Brain microvascular endothelial cell (primary cell): ENCODE data around the gene PSMB3.

Experiments used
- DNase-seq: peaks from one replicate; pipeline ENCODE4 v3.0.0-alpha.2; 2020
- H3K27ac ChIP-seq: fragments of 250-450 bp; sonication (Bioruptor Pico); 2 replicates; pipeline ENCODE4 v1.5.1; 2020; ENCODE audit warnings: mild to moderate bottlenecking, moderate library complexity
- H3K27me3 ChIP-seq: fragments of 250-450 bp; sonication (Bioruptor Pico); replicated peaks from 2 replicates; pipeline ENCODE4 v1.5.1; 2020; ENCODE audit warnings: mild to moderate bottlenecking
- H3K36me3 ChIP-seq: fragments of 250-450 bp; sonication (Bioruptor Pico); replicated peaks from 2 replicates; pipeline ENCODE4 v1.5.1; 2020; ENCODE audit warnings: mild to moderate bottlenecking
- H3K4me3 ChIP-seq: 2 replicates; pipeline ENCODE4 v1.5.1; 2011; ENCODE audit warnings: low read depth, mild to moderate bottlenecking, control low read depth, low read length, moderate library complexity
- in situ Hi-C: cut with HindIII; loops from 2 replicates; pipeline ENCODE4 v1.10.0; 2017; ENCODE audit warnings: low sequenced_read_pairs, low pct_ligation_motif_present
- TF ChIP-seq, protein P1 (sequence below): IDR thresholded peaks from 2 replicates; pipeline ENCODE4 v1.5.1; 2011; ENCODE audit warnings: low read depth, mild to moderate bottlenecking, moderate library complexity, low read length, control low read depth, inconsistent platforms; ENCODE audit errors: missing control alignments

PSMB3 gene

DNA sequence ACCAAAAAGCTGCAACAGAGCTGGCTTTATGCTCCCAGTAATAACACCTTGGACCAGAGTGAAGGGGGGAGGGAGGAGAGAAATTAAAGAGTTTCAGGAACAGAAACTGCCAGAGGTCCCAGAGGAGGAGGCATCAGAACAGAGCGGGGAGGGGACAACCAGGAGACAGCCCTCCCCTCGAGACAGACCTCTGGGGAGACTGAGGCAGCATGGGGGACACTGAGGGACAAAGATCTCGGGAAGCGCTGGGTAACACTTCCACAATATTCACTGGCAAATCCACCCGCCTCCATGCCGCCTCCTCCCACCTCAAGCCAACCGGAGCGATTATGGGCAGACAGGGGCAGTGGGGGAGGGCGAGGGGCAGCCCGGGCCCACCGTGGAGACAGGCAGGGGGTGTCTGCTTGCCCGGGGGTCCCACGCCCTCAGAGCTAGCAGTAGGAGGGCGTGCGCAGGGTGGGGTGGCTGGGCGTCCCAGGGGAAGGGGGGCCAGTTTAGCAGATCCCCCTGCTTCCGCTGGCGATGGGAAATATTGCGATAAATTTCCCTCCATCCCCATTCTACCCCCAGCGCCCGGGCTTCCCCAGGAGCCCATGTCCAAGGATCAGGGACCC, 5.6 kb upstream of the PSMB3 start:
- TF ChIP-seq, protein P1, sequence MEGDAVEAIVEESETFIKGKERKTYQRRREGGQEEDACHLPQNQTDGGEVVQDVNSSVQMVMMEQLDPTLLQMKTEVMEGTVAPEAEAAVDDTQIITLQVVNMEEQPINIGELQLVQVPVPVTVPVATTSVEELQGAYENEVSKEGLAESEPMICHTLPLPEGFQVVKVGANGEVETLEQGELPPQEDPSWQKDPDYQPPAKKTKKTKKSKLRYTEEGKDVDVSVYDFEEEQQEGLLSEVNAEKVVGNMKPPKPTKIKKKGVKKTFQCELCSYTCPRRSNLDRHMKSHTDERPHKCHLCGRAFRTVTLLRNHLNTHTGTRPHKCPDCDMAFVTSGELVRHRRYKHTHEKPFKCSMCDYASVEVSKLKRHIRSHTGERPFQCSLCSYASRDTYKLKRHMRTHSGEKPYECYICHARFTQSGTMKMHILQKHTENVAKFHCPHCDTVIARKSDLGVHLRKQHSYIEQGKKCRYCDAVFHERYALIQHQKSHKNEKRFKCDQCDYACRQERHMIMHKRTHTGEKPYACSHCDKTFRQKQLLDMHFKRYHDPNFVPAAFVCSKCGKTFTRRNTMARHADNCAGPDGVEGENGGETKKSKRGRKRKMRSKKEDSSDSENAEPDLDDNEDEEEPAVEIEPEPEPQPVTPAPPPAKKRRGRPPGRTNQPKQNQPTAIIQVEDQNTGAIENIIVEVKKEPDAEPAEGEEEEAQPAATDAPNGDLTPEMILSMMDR = no peak
- in situ Hi-C loops = no loop called here
- Histone ChIP-seq H3K4me3 (peak overlapping the region; percentile 99), H3K36me3 (no peaks in the 10 kb centered on the region), H3K27ac (no peak overlapping the region), H3K27me3 (no peaks in the 10 kb centered on the region)
- DNase-seq = no peak

DNA sequence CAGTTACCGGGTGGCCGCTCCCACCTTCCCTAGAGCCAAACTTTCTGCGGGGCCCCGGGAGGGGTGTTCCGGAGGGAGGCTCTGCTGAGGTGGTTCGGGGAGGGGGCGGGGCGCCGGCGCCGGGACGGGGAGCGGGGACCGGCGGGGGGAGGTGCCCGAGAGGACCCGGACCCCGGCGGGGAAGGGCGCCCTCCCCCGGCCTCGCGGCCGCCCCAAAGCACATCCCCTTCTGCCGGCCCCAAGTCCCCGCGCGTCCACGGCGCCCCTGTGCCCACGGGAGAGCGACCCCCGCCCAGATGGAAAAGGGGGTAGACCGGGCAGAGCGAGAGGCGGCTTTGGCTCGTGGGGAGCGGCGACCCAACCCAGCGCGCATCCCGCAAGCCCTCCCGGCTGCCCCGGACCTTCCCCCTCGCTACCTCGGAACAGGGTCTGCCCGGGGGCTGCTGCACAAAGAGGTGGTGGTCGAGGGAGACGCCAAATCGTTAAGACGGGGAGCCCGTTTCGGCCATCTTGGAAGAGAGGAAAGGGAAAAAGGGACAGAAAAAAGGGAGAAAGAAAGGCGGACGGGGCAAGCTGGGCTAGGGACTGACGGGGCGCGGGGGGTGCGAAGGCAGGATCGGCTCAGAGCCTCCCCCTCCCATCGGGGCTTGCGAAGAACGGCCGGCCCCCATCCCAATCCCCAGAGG, 4.9 kb upstream of the PSMB3 start:
- peak overlapping the region; percentile 99 for H3K4me3 ChIP-seq
- in situ Hi-C loops = no loop called here
- peaks cover under 1% of the 10 kb centered on the region for H3K36me3 ChIP-seq
- TF ChIP-seq, protein P1 = no peak
- H3K27me3 ChIP-seq = no peaks in the 10 kb centered on the region
- H3K27ac ChIP-seq = peak overlapping the region; percentile 50
- no peak for DNase-seq

DNA sequence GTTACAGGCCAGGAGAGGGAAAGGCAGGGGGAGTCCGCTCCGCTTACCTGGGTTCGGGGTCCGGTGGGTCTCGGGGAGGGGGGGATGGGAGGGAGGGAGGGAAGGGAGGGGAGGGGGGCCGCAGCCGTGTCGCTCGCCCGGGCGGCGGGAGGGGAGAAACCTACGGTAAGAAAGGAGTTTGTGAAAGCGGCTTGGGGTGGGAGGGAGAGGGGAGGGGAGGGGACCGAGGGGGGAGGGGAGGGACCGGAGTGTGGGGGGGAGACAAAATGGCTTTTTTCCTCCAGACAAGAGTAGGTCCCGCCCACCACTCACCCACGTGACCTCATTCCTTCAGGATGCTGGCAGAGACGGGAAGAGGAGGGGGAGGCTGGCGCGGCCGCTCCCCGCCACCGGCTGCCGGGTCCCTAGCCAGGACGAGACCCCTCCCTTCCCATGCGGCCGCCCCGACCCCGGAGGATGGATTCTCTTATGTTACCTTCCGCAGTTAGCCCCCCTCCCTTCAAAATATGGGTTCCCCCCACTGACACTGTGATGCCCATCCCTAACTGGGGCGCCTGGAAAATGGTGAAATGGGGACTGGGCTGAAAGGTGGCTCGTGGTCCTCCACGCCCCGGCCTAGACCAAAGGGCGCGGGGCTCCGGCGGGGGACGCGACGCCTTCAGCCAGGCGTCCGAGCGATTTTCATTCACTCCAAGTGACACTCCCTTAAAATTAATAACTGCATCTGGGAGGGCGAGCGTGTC, 4.2 kb upstream of the PSMB3 start, which contains the start of gene PCGF2:
TSS of gene PCGF2 (minus strand) at position 188 of the 743 bp plus-strand sequence. CDS start 7,934 bp downstream, outside the sequence.
- in situ Hi-C loops = no loop called here
- DNase-seq = peak; percentile 87
- TF ChIP-seq, protein P1 = no peak
- peak within 1 kb of the TSS; percentile 50 for H3K27ac ChIP-seq
- peak within 1 kb of the TSS; percentile 99 for H3K4me3 ChIP-seq
- H3K36me3 ChIP-seq = peaks cover 3% of the 10 kb centered on the region
- no peaks in the 10 kb centered on the region for H3K27me3 ChIP-seq

DNA sequence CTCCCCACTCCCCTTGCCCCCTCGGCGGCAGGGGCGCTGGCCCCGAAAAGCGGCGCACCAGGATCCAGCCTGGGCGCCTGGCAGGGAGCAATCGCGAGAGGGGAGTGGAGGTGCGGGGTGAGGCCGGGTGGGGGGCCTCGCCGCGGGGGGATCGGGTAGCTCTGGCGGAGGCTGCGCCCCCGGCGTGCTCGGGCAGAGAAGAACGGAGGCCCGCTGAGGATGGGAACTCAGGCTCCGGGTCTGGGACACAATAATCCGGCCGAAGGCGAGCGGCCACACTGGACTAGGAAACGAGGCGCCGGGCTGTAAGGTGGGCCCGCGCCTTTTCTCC, 3.7 kb upstream of the PSMB3 start:
- Histone ChIP-seq H3K27me3 (no peaks in the 10 kb centered on the region), H3K4me3 (peak overlapping the region; percentile 99), H3K27ac (no peak overlapping the region), H3K36me3 (peaks cover 5% of the 10 kb centered on the region)
- in situ Hi-C loops = no loop called here
- TF ChIP-seq, protein P1 = no peak
- DNase-seq = no peak

GRCh38 chr17:38749223-38750043, 3.1 kb upstream of the PSMB3 start:
- H3K27me3 ChIP-seq = no peaks in the 10 kb centered on the region
- DNase-seq = no peak
- H3K36me3 ChIP-seq = peaks cover 8% of the 10 kb centered on the region
- TF ChIP-seq, protein P1 = no peak
- H3K27ac ChIP-seq = no peak overlapping the region
- in situ Hi-C loops = no loop called here
- peak overlapping the region; percentile 99 for H3K4me3 ChIP-seq
